HEK293 (cell line): Measurements from ENCODE around the gene MEOX2.

Source experiments
- CTCF ChIP-seq: fragments of 450-650 bp; formaldehyde crosslinking; IDR thresholded peaks from 2 replicates; pipeline ENCODE4 v1.5.1; 2016; ENCODE audit warnings: missing biosample characterization, missing genetic modification characterization
- REST ChIP-seq: fragments of 450-650 bp; formaldehyde crosslinking; IDR thresholded peaks from 2 replicates; pipeline ENCODE4 v1.5.1; 2016; ENCODE audit warnings: missing biosample characterization, missing genetic modification characterization

- TF ChIP-seq CTCF (no peak), REST (tag by site-specific recombination) (no peak)
Observed at GRCh38 chr7:15601175-15601574, 85.3 kb downstream of the MEOX2 start.
